ENCODE data around the gene PRRC1.

PRRC1 gene

DNA sequence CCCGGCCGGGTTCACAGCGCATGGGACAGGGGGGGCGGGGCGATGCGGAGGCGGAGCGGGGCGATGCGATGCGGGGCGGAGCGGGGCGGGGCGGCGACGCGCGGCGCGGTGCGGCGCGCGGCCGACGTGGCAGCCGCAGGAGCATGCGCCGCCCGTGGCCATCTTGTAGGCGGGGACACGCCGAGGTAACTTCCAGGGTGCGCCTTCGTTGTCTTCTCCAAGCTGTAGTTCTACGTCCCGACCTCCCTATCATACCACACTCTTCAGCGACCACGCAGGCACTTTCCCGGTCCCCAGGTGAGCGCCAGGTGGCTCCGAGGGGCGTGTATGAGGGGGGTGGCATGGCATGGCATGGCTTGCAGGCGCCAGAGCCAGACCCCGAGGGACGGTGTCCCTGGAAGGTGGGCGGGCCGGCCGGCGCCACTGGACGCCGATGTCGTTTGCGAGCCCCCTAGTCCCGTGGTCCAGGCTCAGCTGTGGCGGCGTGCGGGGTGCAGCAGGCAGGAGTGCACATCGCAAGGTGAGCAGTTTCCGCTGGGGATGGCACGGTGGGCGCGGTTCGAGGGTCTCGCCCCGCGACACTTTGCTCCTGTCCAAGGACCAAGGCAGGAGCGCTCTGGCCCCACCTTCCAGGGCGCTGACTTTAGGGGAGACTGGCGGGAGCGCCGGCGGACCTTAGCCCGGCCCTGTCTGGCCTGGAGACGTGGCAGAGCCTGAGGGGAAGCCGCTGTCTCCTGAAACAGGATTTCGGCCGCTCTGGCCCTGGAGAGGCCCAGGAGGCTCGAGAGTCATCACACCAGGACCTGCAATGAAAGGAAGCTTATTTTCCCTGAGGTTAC is at the start of gene PRRC1:
Gene PRRC1, plus strand, starts transcription at position 161 of the 839 bp plus-strand sequence. CDS start 5,840 bp downstream, outside the sequence.
- DNase-seq (ENCODE audit: low read depth) = peak; percentile 43
- H3K4me3 ChIP-seq (ENCODE audit: low read length) = peak within 1 kb of the TSS; percentile 92
- TF ChIP-seq, protein P1, sequence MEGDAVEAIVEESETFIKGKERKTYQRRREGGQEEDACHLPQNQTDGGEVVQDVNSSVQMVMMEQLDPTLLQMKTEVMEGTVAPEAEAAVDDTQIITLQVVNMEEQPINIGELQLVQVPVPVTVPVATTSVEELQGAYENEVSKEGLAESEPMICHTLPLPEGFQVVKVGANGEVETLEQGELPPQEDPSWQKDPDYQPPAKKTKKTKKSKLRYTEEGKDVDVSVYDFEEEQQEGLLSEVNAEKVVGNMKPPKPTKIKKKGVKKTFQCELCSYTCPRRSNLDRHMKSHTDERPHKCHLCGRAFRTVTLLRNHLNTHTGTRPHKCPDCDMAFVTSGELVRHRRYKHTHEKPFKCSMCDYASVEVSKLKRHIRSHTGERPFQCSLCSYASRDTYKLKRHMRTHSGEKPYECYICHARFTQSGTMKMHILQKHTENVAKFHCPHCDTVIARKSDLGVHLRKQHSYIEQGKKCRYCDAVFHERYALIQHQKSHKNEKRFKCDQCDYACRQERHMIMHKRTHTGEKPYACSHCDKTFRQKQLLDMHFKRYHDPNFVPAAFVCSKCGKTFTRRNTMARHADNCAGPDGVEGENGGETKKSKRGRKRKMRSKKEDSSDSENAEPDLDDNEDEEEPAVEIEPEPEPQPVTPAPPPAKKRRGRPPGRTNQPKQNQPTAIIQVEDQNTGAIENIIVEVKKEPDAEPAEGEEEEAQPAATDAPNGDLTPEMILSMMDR (conservative IDR thresholded peaks at IDR 0.05; ENCODE audit: low read depth, low read length) = no peak

DNA sequence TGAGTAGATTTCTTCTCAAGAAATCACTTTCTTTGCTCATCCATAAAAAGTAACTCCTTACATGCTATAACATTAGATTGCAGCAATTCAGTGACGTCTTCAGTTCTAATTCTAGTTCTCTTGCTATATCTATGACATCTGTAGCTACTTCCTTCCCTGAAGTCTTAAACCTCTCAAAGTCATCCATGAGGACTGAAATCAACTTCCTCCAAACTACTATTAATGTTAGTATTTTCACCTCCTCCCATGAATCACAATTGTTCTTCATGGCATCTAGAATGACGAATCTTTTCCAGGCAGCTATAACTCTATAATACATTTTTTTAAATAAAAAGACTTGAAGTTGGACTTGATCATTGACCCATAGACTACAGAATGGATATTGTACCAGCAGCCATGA is 46.2 kb upstream of the PRRC1 start:
- no peak for DNase-seq (ENCODE audit: low read depth)
- TF ChIP-seq, protein P1 (conservative IDR thresholded peaks at IDR 0.05; ENCODE audit: low read depth, low read length) = no peak
- H3K4me3 ChIP-seq (ENCODE audit: low read length) = no peak overlapping the region

DNA sequence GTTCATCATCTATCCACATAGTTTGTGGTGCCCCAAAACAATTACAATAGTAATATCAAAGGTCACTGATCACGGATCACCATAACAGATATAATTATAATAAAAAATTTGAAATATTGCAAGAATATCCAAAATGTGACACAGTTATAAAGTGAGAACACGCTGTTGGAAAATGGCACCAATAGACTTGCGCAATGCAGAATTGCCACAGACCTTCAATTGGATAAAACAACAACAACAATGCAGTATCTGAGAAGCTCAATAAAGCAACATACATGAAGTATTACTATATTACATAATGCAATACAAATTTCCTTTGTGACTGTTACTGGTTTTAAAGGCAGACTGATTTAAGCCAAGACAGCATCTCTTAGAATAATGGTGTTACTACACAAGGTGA is 44.7 kb upstream of the PRRC1 start:
- DNase-seq (ENCODE audit: low read depth) = no peak
- TF ChIP-seq, protein P1 (conservative IDR thresholded peaks at IDR 0.05; ENCODE audit: low read depth, low read length) = no peak
- no peak overlapping the region for H3K4me3 ChIP-seq (ENCODE audit: low read length)

DNA sequence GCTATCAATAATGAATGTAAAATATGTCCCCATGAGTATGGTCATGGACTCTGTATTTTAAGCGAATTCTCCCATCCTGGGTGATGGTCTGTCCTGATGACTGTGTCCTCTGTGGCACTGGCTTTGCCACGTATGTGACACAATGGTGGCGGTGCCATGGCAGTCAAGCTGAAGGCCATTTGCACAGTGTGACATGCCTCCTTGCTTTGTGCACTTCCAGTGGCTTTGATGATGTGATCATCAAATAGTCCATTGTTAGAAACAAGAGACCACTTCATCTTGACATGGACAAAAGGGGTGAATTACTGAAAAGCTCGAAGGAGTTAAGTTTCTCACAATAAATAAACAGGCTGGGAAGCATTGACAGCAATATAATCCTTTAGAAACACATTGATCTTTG is 31.0 kb upstream of the PRRC1 start:
- DNase-seq (ENCODE audit: low read depth) = no peak
- TF ChIP-seq, protein P1 (conservative IDR thresholded peaks at IDR 0.05; ENCODE audit: low read depth, low read length) = no peak
- no peak overlapping the region for H3K4me3 ChIP-seq (ENCODE audit: low read length)

DNA sequence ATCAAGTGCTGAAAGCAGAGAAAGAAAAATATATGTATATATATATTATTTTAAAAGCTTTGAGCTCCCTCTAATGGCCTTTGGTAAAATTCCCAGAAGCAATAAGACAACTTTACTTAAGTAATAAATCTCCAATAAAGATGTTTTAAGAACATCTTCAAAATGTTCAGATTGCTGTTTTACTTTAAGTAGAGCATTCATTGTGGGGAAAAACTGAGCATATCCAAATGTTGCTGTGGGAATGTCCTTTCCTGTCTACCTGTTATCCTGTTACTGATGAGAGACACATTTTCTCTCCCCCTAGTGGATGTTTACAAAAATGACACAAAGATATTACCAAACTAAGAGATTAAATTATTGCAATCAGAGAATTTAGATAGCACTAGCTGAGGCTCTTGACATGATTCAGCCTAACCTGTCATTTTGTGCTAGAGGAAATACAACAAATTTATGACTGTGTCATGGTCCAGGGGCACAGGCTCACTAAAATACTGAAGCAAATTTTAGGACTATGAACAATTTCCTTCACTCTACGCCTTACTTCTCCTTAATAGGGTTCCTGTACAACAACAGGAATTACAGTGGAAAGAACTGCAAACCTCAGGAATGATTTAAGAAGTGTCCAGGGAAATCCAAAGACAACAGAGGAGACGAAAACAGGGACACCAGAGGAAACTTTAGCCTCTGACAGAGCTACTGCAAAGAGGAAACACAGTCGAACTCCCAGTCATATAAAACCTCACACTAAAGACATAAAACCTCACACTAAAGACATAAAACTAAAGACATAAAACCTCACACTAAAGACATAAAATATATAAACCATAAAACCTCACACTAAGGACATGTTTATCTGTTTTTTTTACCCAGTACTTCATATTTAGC is 24.3 kb upstream of the PRRC1 start:
- no peak overlapping the region for H3K4me3 ChIP-seq (ENCODE audit: low read length)
- DNase-seq (ENCODE audit: low read depth) = no peak
- TF ChIP-seq, protein P1 (conservative IDR thresholded peaks at IDR 0.05; ENCODE audit: low read depth, low read length) = peak; percentile 78

DNA sequence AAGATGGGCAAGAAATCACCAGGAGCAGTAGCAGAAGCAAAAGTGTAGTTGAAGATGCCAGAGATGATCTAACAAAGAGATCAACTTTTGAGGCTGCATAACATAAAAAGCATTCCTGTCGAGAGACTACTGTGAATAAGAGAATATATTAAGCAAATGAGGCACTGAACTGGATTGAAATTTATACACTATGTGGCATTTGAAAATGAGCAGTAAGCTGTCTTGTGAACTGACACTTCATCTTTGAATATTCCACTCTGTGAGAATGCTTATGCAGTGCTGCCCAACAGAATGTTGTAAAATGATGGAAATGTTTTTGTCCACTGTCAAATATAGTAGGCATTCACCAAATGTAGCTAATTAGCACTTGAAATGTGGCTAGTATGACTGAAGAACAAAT is 18.9 kb upstream of the PRRC1 start:
- TF ChIP-seq, protein P1 (conservative IDR thresholded peaks at IDR 0.05; ENCODE audit: low read depth, low read length) = no peak
- no peak for DNase-seq (ENCODE audit: low read depth)
- no peak overlapping the region for H3K4me3 ChIP-seq (ENCODE audit: low read length)
